GM12878 (cell line): ENCODE measurements around the gene WDFY3. TPM values are rescaled to one million over a fixed set of nuclear protein-coding genes. Genes with fewer than 3 reads are reported as not detected.

Experiments used
- ATAC-seq: fragments of 200-7000 bp; cut with Tn5 transposase; 3 replicates; pipeline ENCODE4 v1.9.1; 2020; ENCODE audit warnings: mild to moderate bottlenecking, moderate library complexity
- BruUV-seq: library from RNA; stranded (reverse); fragments of 400-500 nt; replicated peaks from 2 replicates; lab custom pipeline; 2021; lab: Mats Ljungman, UMichigan
- CTCF ChIA-PET: fragments of 300-600 bp; sonication (Branson Sonifier 250); formaldehyde crosslinking; extraction: SDS; loops from one replicate; lab custom pipeline; 2021; ENCODE audit warnings: inconsistent platforms; lab: Yijun Ruan, JAX
- POLR2A ChIA-PET: fragments of 350-600 bp; formaldehyde crosslinking; extraction: SDS; loops from one replicate; lab custom pipeline; 2021; ENCODE audit warnings: inconsistent platforms; lab: Charles Lee
- RAD21 ChIA-PET: fragments of 300-600 bp; sonication (Branson Sonifier 250); formaldehyde crosslinking; loops from one replicate; lab custom pipeline; 2023; ENCODE audit warnings: antibody characterized with exemption; ENCODE audit not compliant: unreplicated experiment; lab: Charles Lee
- SMC1A ChIA-PET: fragments of 300-600 bp; sonication (Branson Sonifier 250); formaldehyde crosslinking; loops from one replicate; lab custom pipeline; 2023; ENCODE audit not compliant: unreplicated experiment, uncharacterized antibody; lab: Charles Lee
- DNase-seq: peaks from one replicate; pipeline ENCODE4 v3.0.0-alpha.2; 2011; ENCODE audit warnings: low read depth, low spot score
- FAIRE-seq: peaks from 3 replicates; lab custom pipeline; 2011; peaks lifted over from hg19 to GRCh38; lab: Jason Lieb, UNC
- H2AFZ ChIP-seq: 2 replicates; pipeline ENCODE4 v1.6.0; 2011; ENCODE audit warnings: low read depth, low read length, control low read depth; ENCODE audit not compliant: control insufficient read depth
- H3K27ac ChIP-seq: 2 replicates; pipeline ENCODE4 v1.5.1; 2011; ENCODE audit warnings: control low read depth; ENCODE audit not compliant: control insufficient read depth, insufficient read depth
- H3K27me3 ChIP-seq, 2 experiments: replicated peaks in 1 of 2; 2 replicates each; pipeline versions ENCODE4 v1.6.0 to v1.6.1; 2011; ENCODE audit warnings: low read length in 1 of 2; ENCODE audit not compliant: control insufficient read depth in 2 of 2, insufficient read depth in 2 of 2
- H3K36me3 ChIP-seq, 2 experiments: 2 replicates each; pipeline ENCODE4 v1.5.1; 2011; ENCODE audit warnings: low read length in 1 of 2; ENCODE audit not compliant: control insufficient read depth in 2 of 2, insufficient read depth in 2 of 2
- H3K4me1 ChIP-seq: 2 replicates; pipeline ENCODE4 v1.6.1; 2011; ENCODE audit warnings: mild to moderate bottlenecking, low read length, moderate library complexity, mixed read lengths; ENCODE audit not compliant: control insufficient read depth, insufficient read depth
- H3K4me2 ChIP-seq: 2 replicates; pipeline ENCODE4 v1.6.0; 2011; ENCODE audit warnings: control low read depth; ENCODE audit not compliant: control insufficient read depth, insufficient read depth
- H3K4me3 ChIP-seq: fragments of 200-600 bp; sonication (generic); 2 replicates; pipeline ENCODE4 v1.5.1; 2016
- H3K79me2 ChIP-seq: 2 replicates; pipeline ENCODE4 v1.6.0; 2011; ENCODE audit warnings: low read length; ENCODE audit not compliant: control insufficient read depth, insufficient read depth
- H3K9ac ChIP-seq: 2 replicates; pipeline ENCODE4 v1.8.0; 2011; ENCODE audit warnings: low read length, control low read depth, mixed read lengths; ENCODE audit not compliant: control insufficient read depth, insufficient read depth
- H3K9me3 ChIP-seq: replicated peaks from 3 replicates; pipeline ENCODE4 v1.5.1; 2011; ENCODE audit warnings: mild to moderate bottlenecking, low read length; ENCODE audit not compliant: control insufficient read depth, insufficient read depth
- H4K20me1 ChIP-seq: 2 replicates; pipeline ENCODE4 v1.6.0; 2011; ENCODE audit not compliant: control insufficient read depth, insufficient read depth
- E2F4 ChIP-seq: IDR thresholded peaks from 2 replicates; pipeline ENCODE4 v1.6.1; 2012; ENCODE audit warnings: low read depth, low read length, improper control_type of control experiment
- ESRRA ChIP-seq: IDR thresholded peaks from 2 replicates; pipeline ENCODE4 v1.6.1; 2012; ENCODE audit warnings: mild to moderate bottlenecking, low read length, improper control_type of control experiment
- FOXM1 ChIP-seq: IDR thresholded peaks from 2 replicates; pipeline ENCODE4 v1.6.1; 2012; ENCODE audit warnings: low read depth, mild to moderate bottlenecking, inconsistent platforms, low read length, moderate library complexity
- GABPA ChIP-seq: IDR thresholded peaks from 2 replicates; pipeline ENCODE4 v1.6.1; 2014; ENCODE audit warnings: antibody characterized with exemption, low read depth, mild to moderate bottlenecking, inconsistent platforms
- NFYA ChIP-seq: IDR thresholded peaks from 2 replicates; pipeline ENCODE4 v1.6.1; 2011; ENCODE audit warnings: low read depth, mild to moderate bottlenecking, low read length, improper control_type of control experiment, borderline replicate concordance
- RELB ChIP-seq: fragments of 450-650 bp; IDR thresholded peaks from 2 replicates; pipeline ENCODE4 v1.6.1; 2017; ENCODE audit warnings: low read depth, mild to moderate bottlenecking, moderate library complexity
- TCF7 ChIP-seq: IDR thresholded peaks from 2 replicates; pipeline ENCODE4 v1.6.1; 2014; ENCODE audit warnings: antibody characterized with exemption, borderline replicate concordance
- ZBTB33 ChIP-seq: fragments of 450-650 bp; IDR thresholded peaks from 2 replicates; pipeline ENCODE4 v1.6.1; 2017; ENCODE audit warnings: mild to moderate bottlenecking
- WGBS: methylation state at CpG from one replicate; pipeline ENCODE4 v1.1.6; 2016; ENCODE audit warnings: low lambda C conversion rate; ENCODE audit not compliant: insufficient replicate concordance, insufficient coverage; ENCODE audit errors: missing lambda C conversion rate; 5-methylcytosine and 5-hydroxymethylcytosine counted together
- in situ Hi-C: fragments of 300-500 bp; cut with MboI; formaldehyde crosslinking; loops from 9 replicates; pipeline ENCODE4 v1.14.3; 2018; ENCODE audit warnings: mixed read lengths
- intact Hi-C: fragments of 100-400 bp; cut with micrococcal nuclease; formaldehyde crosslinking; loops from one replicate; pipeline ENCODE4 v1.14.2; 2022; ENCODE audit not compliant: unreplicated experiment
- polyA plus RNA-seq, 11 experiments: library from polyadenylated mRNA; depleted of rRNA in 4 of 11; unstranded in 6 of 11; stranded (reverse) in 5 of 11; fragments of >200 nt; fragmentation: Nextera tagmentation in 4 of 11; fragmentation: Illumina TruSeq in 1 of 11; extraction: Ambion mirVana in 4 of 11; extraction: Trizol in 1 of 11; gene quantifications; 1 replicate in 1 of 11; 2 replicates in 10 of 11; pipeline versions ENCODE4 v1.2.1 to v1.2.3, GENCODE V29; 2011 to 2016; ENCODE audit warnings: inconsistent platforms in 2 of 11, missing spikeins in 2 of 11, low read depth in 1 of 11
- total RNA-seq, 4 experiments: library from RNA; depleted of rRNA in 3 of 4; stranded (reverse); fragments of >200 nt in 3 of 4; fragmentation: Illumina TruSeq in 1 of 4; extraction: Trizol in 1 of 4; gene quantifications; 2 replicates each; pipeline versions ENCODE4 v1.2.1 to v1.2.3, GENCODE V29; 2013 to 2021
- TF ChIP-seq, protein P1 (sequence below): fragments of 450-650 bp; IDR thresholded peaks from 2 replicates; pipeline ENCODE4 v1.6.1; 2017; ENCODE audit warnings: mild to moderate bottlenecking, moderate library complexity

WDFY3 gene
- total and polyA plus RNA-seq, 10 of the 15 experiments (the other 5 are each of a cell fraction or from before 2014, with no cell fraction given) = 0.01 to 0.23 (median 0.12) TPM; not detected in 2

GRCh38 chr4:84719115-84719514 is 247.4 kb downstream of the WDFY3 start:
- RAD21 ChIA-PET = no interaction called here
- CTCF ChIA-PET = no interaction called here
- H3K36me3 ChIP-seq = no peaks in the 10 kb centered on the region
- SMC1A ChIA-PET = no interaction called here
- no peak for TF ChIP-seq NFYA
- no peak for TF ChIP-seq ESRRA
- no peak overlapping the region for H3K4me2 ChIP-seq
- intact Hi-C loops (no loop called here), in situ Hi-C loops (no loop called here)
- no peaks in the 10 kb centered on the region for H4K20me1 ChIP-seq
- POLR2A ChIA-PET = no interaction called here
- DNase-seq (no peak), FAIRE-seq (no peak), ATAC-seq (no peak)
- H3K27me3 ChIP-seq = no peaks in the 10 kb centered on the region
- no peak overlapping the region for H3K27ac ChIP-seq
- H3K79me2 ChIP-seq = no peaks in the 10 kb centered on the region
- H3K4me3 ChIP-seq = no peak overlapping the region
- no peak overlapping the region for H3K9ac ChIP-seq
- no TSS peak for BruUV-seq
- no peaks in the 10 kb centered on the region for H3K9me3 ChIP-seq
- H2AFZ ChIP-seq = no peak overlapping the region
- H3K4me1 ChIP-seq = no peaks in the 10 kb centered on the region

DNA sequence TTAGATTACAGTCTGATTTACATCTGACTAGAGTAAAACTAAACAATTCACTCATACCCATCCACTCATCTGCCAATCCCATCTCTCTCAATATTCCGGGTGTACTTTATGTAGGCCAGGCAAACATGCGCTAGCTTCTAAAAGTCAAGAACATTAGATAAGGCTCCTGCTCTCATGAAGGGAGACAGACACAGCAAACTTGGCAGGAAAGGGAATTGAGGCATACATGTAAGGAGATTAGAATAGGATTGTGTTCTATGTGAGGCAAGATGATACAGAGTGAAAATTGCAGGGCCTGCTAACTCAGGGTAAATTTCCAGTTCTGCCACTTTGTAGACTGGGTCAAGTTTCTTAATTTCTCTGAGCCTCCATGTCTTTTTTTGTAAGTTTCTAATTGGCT is 247.8 kb downstream of the WDFY3 start:
- H4K20me1 ChIP-seq = no peaks in the 10 kb centered on the region
- WGBS = 94% methylated on average over 2 of the region's 2 CpGs
- no peak for TF ChIP-seq FOXM1
- TF ChIP-seq TCF7 = no peak
- no peak for TF ChIP-seq RELB
- no peak for TF ChIP-seq E2F4
- no peak for TF ChIP-seq ZBTB33
- no peak for TF ChIP-seq GABPA
- TF ChIP-seq, protein P1, sequence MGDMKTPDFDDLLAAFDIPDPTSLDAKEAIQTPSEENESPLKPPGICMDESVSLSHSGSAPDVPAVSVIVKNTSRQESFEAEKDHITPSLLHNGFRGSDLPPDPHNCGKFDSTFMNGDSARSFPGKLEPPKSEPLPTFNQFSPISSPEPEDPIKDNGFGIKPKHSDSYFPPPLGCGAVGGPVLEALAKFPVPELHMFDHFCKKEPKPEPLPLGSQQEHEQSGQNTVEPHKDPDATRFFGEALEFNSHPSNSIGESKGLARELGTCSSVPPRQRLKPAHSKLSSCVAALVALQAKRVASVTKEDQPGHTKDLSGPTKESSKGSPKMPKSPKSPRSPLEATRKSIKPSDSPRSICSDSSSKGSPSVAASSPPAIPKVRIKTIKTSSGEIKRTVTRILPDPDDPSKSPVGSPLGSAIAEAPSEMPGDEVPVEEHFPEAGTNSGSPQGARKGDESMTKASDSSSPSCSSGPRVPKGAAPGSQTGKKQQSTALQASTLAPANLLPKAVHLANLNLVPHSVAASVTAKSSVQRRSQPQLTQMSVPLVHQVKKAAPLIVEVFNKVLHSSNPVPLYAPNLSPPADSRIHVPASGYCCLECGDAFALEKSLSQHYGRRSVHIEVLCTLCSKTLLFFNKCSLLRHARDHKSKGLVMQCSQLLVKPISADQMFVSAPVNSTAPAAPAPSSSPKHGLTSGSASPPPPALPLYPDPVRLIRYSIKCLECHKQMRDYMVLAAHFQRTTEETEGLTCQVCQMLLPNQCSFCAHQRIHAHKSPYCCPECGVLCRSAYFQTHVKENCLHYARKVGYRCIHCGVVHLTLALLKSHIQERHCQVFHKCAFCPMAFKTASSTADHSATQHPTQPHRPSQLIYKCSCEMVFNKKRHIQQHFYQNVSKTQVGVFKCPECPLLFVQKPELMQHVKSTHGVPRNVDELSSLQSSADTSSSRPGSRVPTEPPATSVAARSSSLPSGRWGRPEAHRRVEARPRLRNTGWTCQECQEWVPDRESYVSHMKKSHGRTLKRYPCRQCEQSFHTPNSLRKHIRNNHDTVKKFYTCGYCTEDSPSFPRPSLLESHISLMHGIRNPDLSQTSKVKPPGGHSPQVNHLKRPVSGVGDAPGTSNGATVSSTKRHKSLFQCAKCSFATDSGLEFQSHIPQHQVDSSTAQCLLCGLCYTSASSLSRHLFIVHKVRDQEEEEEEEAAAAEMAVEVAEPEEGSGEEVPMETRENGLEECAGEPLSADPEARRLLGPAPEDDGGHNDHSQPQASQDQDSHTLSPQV = no peak

More for the DNA sequence above, 247.8 kb downstream of the WDFY3 start:
- Histone ChIP-seq H3K9ac (no peak overlapping the region), H3K4me3 (no peak overlapping the region), H3K27ac (no peak overlapping the region), H3K9me3 (no peaks in the 10 kb centered on the region), H3K36me3 (no peaks in the 10 kb centered on the region), H2AFZ (no peak overlapping the region), H3K4me2 (no peak overlapping the region), H3K79me2 (no peaks in the 10 kb centered on the region), H3K27me3 (no peaks in the 10 kb centered on the region), H3K4me1 (no peaks in the 10 kb centered on the region)
- RAD21 ChIA-PET = no interaction called here
- CTCF ChIA-PET = no interaction called here
- intact Hi-C loops = no loop called here
- DNase-seq (no peak), FAIRE-seq (no peak), ATAC-seq (no peak)
- in situ Hi-C loops = no loop called here
- POLR2A ChIA-PET = no interaction called here
- no TSS peak for BruUV-seq
- SMC1A ChIA-PET = no interaction called here
